ENCODE data around the gene BIRC6. TPM values are rescaled to one million over a fixed set of nuclear protein-coding genes. Genes with fewer than 3 reads are reported as not detected.

Gene BIRC6
- total and polyA plus RNA-seq, 2 experiments from 2014 or later: 17.8 to 106 TPM

GRCh38 chr2:32489061-32489460, 132.2 kb downstream of the BIRC6 start:
- no peak overlapping the region for H3K4me2 ChIP-seq
- 98% methylated on average over 2 of the region's 2 CpGs for WGBS (ENCODE audit: low lambda C conversion rate, missing lambda C conversion rate)
- no peaks in the 10 kb centered on the region for H3K27me3 ChIP-seq
- H3K4me3 ChIP-seq: no peak overlapping the region
- no peaks in the 10 kb centered on the region for H3K79me2 ChIP-seq
- DNase-seq (ENCODE audit: low spot score): no peak
- no peak for TF ChIP-seq EZH2 (IDR thresholded peaks at IDR 0.05; ENCODE audit: borderline replicate concordance)
- TF ChIP-seq CTCF (IDR thresholded peaks at IDR 0.05; ENCODE audit: poor library complexity): no peak
- TF ChIP-seq EZH2phosphoT487 (IDR thresholded peaks at IDR 0.05; ENCODE audit: low read depth, severe bottlenecking, unreplicated experiment): no peak
- no peak overlapping the region for H3K27ac ChIP-seq
- no peaks in the 10 kb centered on the region for H3K4me1 ChIP-seq (ENCODE audit: insufficient read depth)
- no peaks in the 10 kb centered on the region for H3K36me3 ChIP-seq (replicated peaks; ENCODE audit: insufficient read depth, low read depth)
- no peaks in the 10 kb centered on the region for H4K20me1 ChIP-seq (ENCODE audit: insufficient read depth, poor library complexity, severe bottlenecking)
- H2AFZ ChIP-seq: no peak overlapping the region
- H3K9me2 ChIP-seq (replicated peaks; ENCODE audit: insufficient read depth): no peaks in the 10 kb centered on the region
- H3K9me3 ChIP-seq (ENCODE audit: low read depth): no peaks in the 10 kb centered on the region

GRCh38 chr2:32491346-32491745, 134.5 kb downstream of the BIRC6 start:
- WGBS (ENCODE audit: low lambda C conversion rate, missing lambda C conversion rate): 72% methylated on average over 1 of the region's 1 CpG

GRCh38 chr2:32495139-32495538, 138.3 kb downstream of the BIRC6 start:
- Histone ChIP-seq H3K9me3 (ENCODE audit: low read depth) (no peaks in the 10 kb centered on the region), H3K4me1 (ENCODE audit: insufficient read depth) (no peaks in the 10 kb centered on the region), H3K27me3 (no peaks in the 10 kb centered on the region), H3K4me3 (no peak overlapping the region), H2AFZ (no peak overlapping the region), H4K20me1 (ENCODE audit: insufficient read depth, poor library complexity, severe bottlenecking) (no peaks in the 10 kb centered on the region), H3K27ac (no peak overlapping the region), H3K36me3 (replicated peaks; ENCODE audit: insufficient read depth, low read depth) (no peaks in the 10 kb centered on the region), H3K4me2 (no peak overlapping the region), H3K9me2 (replicated peaks; ENCODE audit: insufficient read depth) (no peaks in the 10 kb centered on the region), H3K79me2 (peaks cover 8% of the 10 kb centered on the region)
- 95% methylated on average over 2 of the region's 2 CpGs for WGBS (ENCODE audit: low lambda C conversion rate, missing lambda C conversion rate)
- DNase-seq (ENCODE audit: low spot score): no peak
- TF ChIP-seq EZH2 (IDR thresholded peaks at IDR 0.05; ENCODE audit: borderline replicate concordance) (no peak), EZH2phosphoT487 (IDR thresholded peaks at IDR 0.05; ENCODE audit: low read depth, severe bottlenecking, unreplicated experiment) (no peak), CTCF (IDR thresholded peaks at IDR 0.05; ENCODE audit: poor library complexity) (no peak)

More at GRCh38 chr2:32491346-32491745, 134.5 kb downstream of the BIRC6 start:
- Histone ChIP-seq H2AFZ (no peak overlapping the region), H3K27ac (no peak overlapping the region), H3K4me3 (no peak overlapping the region), H4K20me1 (ENCODE audit: insufficient read depth, poor library complexity, severe bottlenecking) (no peaks in the 10 kb centered on the region), H3K4me2 (no peak overlapping the region), H3K79me2 (no peaks in the 10 kb centered on the region), H3K27me3 (no peaks in the 10 kb centered on the region), H3K9me2 (replicated peaks; ENCODE audit: insufficient read depth) (no peaks in the 10 kb centered on the region), H3K4me1 (ENCODE audit: insufficient read depth) (no peaks in the 10 kb centered on the region), H3K36me3 (replicated peaks; ENCODE audit: insufficient read depth, low read depth) (no peaks in the 10 kb centered on the region), H3K9me3 (ENCODE audit: low read depth) (no peaks in the 10 kb centered on the region)
- TF ChIP-seq CTCF (IDR thresholded peaks at IDR 0.05; ENCODE audit: poor library complexity) (no peak), EZH2phosphoT487 (IDR thresholded peaks at IDR 0.05; ENCODE audit: low read depth, severe bottlenecking, unreplicated experiment) (no peak), EZH2 (IDR thresholded peaks at IDR 0.05; ENCODE audit: borderline replicate concordance) (no peak)
- DNase-seq (ENCODE audit: low spot score): no peak

- 90% methylated on average over 3 of the region's 3 CpGs for WGBS (ENCODE audit: low lambda C conversion rate, missing lambda C conversion rate)
- no peak overlapping the region for H3K4me2 ChIP-seq
- no peaks in the 10 kb centered on the region for H4K20me1 ChIP-seq (ENCODE audit: insufficient read depth, poor library complexity, severe bottlenecking)
- TF ChIP-seq EZH2phosphoT487 (IDR thresholded peaks at IDR 0.05; ENCODE audit: low read depth, severe bottlenecking, unreplicated experiment) (no peak), CTCF (IDR thresholded peaks at IDR 0.05; ENCODE audit: poor library complexity) (no peak), EZH2 (IDR thresholded peaks at IDR 0.05; ENCODE audit: borderline replicate concordance) (no peak)
- no peak overlapping the region for H3K27ac ChIP-seq
- no peaks in the 10 kb centered on the region for H3K4me1 ChIP-seq (ENCODE audit: insufficient read depth)
- no peaks in the 10 kb centered on the region for H3K9me2 ChIP-seq (replicated peaks; ENCODE audit: insufficient read depth)
- H3K36me3 ChIP-seq (replicated peaks; ENCODE audit: insufficient read depth, low read depth): no peaks in the 10 kb centered on the region
- H3K27me3 ChIP-seq: no peaks in the 10 kb centered on the region
- no peak for DNase-seq (ENCODE audit: low spot score)
- H3K79me2 ChIP-seq: peaks cover 8% of the 10 kb centered on the region
- no peak overlapping the region for H3K4me3 ChIP-seq
- no peaks in the 10 kb centered on the region for H3K9me3 ChIP-seq (ENCODE audit: low read depth)
- H2AFZ ChIP-seq: no peak overlapping the region
Measured at GRCh38 chr2:32496662-32497061, 139.8 kb downstream of the BIRC6 start.
